Cardiac muscle cell (in vitro differentiated cells and primary cell): ENCODE results near the gene COMMD1. TPM values are rescaled to one million over a fixed set of nuclear protein-coding genes. Genes with fewer than 3 reads are reported as not detected.
"Not testable (repeated sequence)": the region's sequence is repeated elsewhere in the genome, so short reads cannot be mapped to it uniquely, and the experiment has no call there.

Source experiments
- DNase-seq, 2 donors: peaks; one replicate each; pipeline versions ENCODE4 v3.0.0 to v3.0.0-alpha.2; 2010 to 2017; ENCODE audit warnings: low read depth in 1 of 2, low spot score in 1 of 2
- H3K27ac ChIP-seq: fragments of 200-600 bp; sonication (generic); 2 replicates; pipeline ENCODE4 v1.5.1; 2016
- H3K27me3 ChIP-seq: fragments of 200-600 bp; sonication (generic); 2 replicates; pipeline ENCODE4 v1.6.0; 2016; ENCODE audit warnings: control low read depth
- H3K36me3 ChIP-seq: fragments of 200-600 bp; sonication (generic); 2 replicates; pipeline ENCODE4 v1.5.1; 2016; ENCODE audit warnings: control low read depth
- H3K4me1 ChIP-seq: fragments of 200-600 bp; sonication (generic); 2 replicates; pipeline ENCODE4 v1.8.1; 2017; ENCODE audit warnings: low read depth, mild to moderate bottlenecking, mixed run types
- H3K4me3 ChIP-seq: fragments of 200-600 bp; sonication (generic); 2 replicates; pipeline ENCODE4 v1.5.1; 2016; ENCODE audit warnings: mild to moderate bottlenecking
- H3K9me3 ChIP-seq: fragments of 200-600 bp; sonication (generic); 2 replicates; pipeline ENCODE4 v1.5.1; 2017; ENCODE audit warnings: low read depth, mild to moderate bottlenecking, control low read depth
- CTCF ChIP-seq: IDR thresholded peaks from 2 replicates; pipeline ENCODE4 v1.5.1; 2012; ENCODE audit warnings: low read depth, mild to moderate bottlenecking, low read length
- polyA plus RNA-seq: library from polyadenylated mRNA; unstranded; fragments of >200 nt; fragmentation: Nextera tagmentation; extraction: Ambion mirVana; gene quantifications from 2 replicates; pipeline ENCODE4 v1.2.1, GENCODE V29; 2016
- total RNA-seq: library from RNA; depleted of rRNA; stranded (reverse); fragments of >200 nt; gene quantifications from 2 replicates; pipeline ENCODE4 v1.2.3, GENCODE V29; 2016

The COMMD1 gene
- total and polyA plus RNA-seq, 2 experiments from 2014 or later: 36.1 to 94.0 TPM

GRCh38 chr2:62118160-62118559 lies 212.7 kb downstream of the COMMD1 start:
- DNase-seq: peak in 1 of 2 donors; percentile 16
- no peak for TF ChIP-seq CTCF
- H3K27me3 ChIP-seq: no peaks in the 10 kb centered on the region
- H3K36me3 ChIP-seq: no peaks in the 10 kb centered on the region
- peaks cover 15% of the 10 kb centered on the region for H3K4me1 ChIP-seq
- H3K9me3 ChIP-seq: no peaks in the 10 kb centered on the region
- H3K4me3 ChIP-seq: no peak overlapping the region
- no peak overlapping the region for H3K27ac ChIP-seq

GRCh38 chr2:62119311-62119974 lies 214.0 kb downstream of the COMMD1 start:
- Histone ChIP-seq H3K4me1 (peaks cover 12% of the 10 kb centered on the region), H3K27me3 (no peaks in the 10 kb centered on the region), H3K27ac (no peak overlapping the region), H3K36me3 (no peaks in the 10 kb centered on the region), H3K9me3 (no peaks in the 10 kb centered on the region), H3K4me3 (no peak overlapping the region)
- DNase-seq: no peak
- TF ChIP-seq CTCF: no peak

GRCh38 chr2:62126239-62126638 lies 220.8 kb downstream of the COMMD1 start:
- not testable (repeated sequence) for H3K27ac ChIP-seq, H3K27me3 ChIP-seq, H3K9me3 ChIP-seq, H3K36me3 ChIP-seq, H3K4me1 ChIP-seq, H3K4me3 ChIP-seq, DNase-seq

- no peak for DNase-seq
- no peaks in the 10 kb centered on the region for H3K27me3 ChIP-seq
- no peaks in the 10 kb centered on the region for H3K36me3 ChIP-seq
- H3K4me1 ChIP-seq: peaks cover 14% of the 10 kb centered on the region
- no peak overlapping the region for H3K27ac ChIP-seq
- no peak overlapping the region for H3K4me3 ChIP-seq
- TF ChIP-seq CTCF: no peak
- no peaks in the 10 kb centered on the region for H3K9me3 ChIP-seq
Measured at GRCh38 chr2:62133320-62133823, 227.9 kb downstream of the COMMD1 start.

- DNase-seq: peak; percentile 15 to 30
- no peak for TF ChIP-seq CTCF
Measured at GRCh38 chr2:62136956-62137830, 231.7 kb downstream of the COMMD1 start.

More at GRCh38 chr2:62136956-62137830, 231.7 kb downstream of the COMMD1 start:
- no peak overlapping the region for H3K4me3 ChIP-seq
- H3K27ac ChIP-seq: peak overlapping the region; percentile 86
- no peaks in the 10 kb centered on the region for H3K9me3 ChIP-seq
- peaks cover 14% of the 10 kb centered on the region for H3K4me1 ChIP-seq
- no peaks in the 10 kb centered on the region for H3K36me3 ChIP-seq
- H3K27me3 ChIP-seq: no peaks in the 10 kb centered on the region
